ENCODE measurements around the gene NR0B1.

- TF ChIP-seq RFX5 (IDR thresholded peaks at IDR 0.05) (no peak), POLR2A (IDR thresholded peaks at IDR 0.05; ENCODE audit: low read length) (no peak), ZC3H11A (IDR thresholded peaks at IDR 0.05) (no peak), MYC (IDR thresholded peaks at IDR 0.05; ENCODE audit: borderline replicate concordance, low read length) (no peak), CTCF (IDR thresholded peaks at IDR 0.05) (no peak)
- TF ChIP-seq, protein P1, sequence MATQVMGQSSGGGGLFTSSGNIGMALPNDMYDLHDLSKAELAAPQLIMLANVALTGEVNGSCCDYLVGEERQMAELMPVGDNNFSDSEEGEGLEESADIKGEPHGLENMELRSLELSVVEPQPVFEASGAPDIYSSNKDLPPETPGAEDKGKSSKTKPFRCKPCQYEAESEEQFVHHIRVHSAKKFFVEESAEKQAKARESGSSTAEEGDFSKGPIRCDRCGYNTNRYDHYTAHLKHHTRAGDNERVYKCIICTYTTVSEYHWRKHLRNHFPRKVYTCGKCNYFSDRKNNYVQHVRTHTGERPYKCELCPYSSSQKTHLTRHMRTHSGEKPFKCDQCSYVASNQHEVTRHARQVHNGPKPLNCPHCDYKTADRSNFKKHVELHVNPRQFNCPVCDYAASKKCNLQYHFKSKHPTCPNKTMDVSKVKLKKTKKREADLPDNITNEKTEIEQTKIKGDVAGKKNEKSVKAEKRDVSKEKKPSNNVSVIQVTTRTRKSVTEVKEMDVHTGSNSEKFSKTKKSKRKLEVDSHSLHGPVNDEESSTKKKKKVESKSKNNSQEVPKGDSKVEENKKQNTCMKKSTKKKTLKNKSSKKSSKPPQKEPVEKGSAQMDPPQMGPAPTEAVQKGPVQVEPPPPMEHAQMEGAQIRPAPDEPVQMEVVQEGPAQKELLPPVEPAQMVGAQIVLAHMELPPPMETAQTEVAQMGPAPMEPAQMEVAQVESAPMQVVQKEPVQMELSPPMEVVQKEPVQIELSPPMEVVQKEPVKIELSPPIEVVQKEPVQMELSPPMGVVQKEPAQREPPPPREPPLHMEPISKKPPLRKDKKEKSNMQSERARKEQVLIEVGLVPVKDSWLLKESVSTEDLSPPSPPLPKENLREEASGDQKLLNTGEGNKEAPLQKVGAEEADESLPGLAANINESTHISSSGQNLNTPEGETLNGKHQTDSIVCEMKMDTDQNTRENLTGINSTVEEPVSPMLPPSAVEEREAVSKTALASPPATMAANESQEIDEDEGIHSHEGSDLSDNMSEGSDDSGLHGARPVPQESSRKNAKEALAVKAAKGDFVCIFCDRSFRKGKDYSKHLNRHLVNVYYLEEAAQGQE (IDR thresholded peaks at IDR 0.05) = no peak
Measured at GRCh38 chrX:30283456-30284200, 25.6 kb downstream of the NR0B1 start.
